ENCODE data around the gene MAP2K7. TPM values are rescaled to one million over a fixed set of nuclear protein-coding genes. Genes with fewer than 3 reads are reported as not detected.

Gene MAP2K7
- total and polyA plus RNA-seq, 2 donors: 9.8 to 31.0 TPM

DNA sequence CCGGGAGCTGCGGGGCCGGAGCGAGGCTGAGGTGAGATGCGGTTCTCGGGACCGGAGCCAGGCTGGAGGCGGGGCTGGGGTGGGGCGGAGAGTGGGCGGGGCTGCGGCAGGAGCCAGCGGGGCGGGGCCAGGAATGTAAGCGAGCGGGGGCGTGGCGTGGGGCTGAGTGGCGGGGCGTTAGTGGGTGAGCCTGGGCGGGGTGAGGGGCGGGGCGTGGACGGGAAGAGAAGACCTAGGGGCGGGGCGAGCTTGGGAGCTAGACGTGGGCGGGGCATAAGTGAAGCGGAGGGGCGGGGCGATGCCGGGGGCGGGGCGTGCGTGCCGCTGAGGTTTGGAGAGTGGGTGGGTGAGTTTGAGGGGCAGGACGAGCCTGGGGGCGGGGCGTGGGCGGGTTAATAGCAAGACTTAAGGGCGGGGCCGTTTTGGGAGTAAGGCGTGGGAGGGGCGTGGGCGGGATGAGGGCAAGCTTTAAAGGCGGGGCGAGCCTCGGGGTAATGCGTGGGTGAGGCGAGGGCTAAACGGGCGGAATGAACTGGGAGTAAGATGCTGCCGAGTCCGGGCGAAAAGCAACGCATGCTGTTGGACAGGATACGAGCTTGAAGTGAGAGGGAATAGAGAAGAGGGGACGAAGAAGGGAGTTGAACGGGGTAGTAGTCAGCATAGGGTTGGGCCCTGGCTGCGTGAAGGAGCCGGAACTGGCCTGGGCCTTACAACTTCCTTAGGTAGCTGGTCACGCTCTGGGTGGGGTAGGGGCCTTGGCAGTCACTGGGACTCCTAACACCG is 17.0 kb downstream of the MAP2K7 start:
- Histone ChIP-seq H3K4me3 (ENCODE audit: low read depth, low read length) (peak overlapping the region; percentile 60), H3K4me1 (ENCODE audit: insufficient read depth) (no peaks in the 10 kb centered on the region), H3K36me3 (ENCODE audit: insufficient read depth) (no peaks in the 10 kb centered on the region), H3K27ac (ENCODE audit: low read depth) (peak overlapping the region; percentile 81)
- WGBS: under 1% methylated on average over 62 of the region's 62 CpGs
- peak; percentile 94 for DNase-seq (ENCODE audit: extremely low spot score)

DNA sequence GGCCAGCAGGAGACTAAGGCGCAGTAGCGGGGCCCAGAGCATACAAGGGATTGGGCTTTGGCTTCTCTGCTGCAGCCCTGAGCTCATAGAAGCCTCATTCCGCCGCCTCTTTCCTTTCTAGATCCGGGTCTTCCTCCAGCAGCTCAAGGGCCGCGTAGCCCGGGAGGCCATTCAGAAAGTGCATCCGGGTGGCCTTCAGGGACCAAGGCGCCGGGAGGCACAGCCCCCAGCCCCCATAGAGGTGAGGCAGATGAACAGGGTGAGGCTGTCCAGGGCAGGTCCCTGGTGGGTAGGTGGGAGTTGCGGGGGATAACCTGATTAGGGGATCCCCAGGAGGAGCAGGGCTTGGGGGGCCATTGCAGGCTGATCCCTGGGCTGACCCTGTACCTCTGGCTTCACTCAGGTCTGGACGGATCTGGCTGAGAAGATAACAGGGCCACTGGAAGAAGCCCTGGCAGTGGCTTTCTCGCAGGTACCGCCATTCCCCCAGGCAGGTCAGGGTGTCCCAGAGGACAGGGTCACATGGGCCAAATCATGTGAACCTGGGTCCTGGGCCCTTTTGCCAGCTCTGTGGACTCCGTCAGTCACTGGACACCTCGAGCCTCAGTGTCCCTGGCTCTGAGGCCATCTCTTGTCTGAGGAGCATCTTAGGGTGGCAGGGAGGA is 17.8 kb downstream of the MAP2K7 start:
- DNase-seq (ENCODE audit: extremely low spot score): no peak
- no peaks in the 10 kb centered on the region for H3K36me3 ChIP-seq (ENCODE audit: insufficient read depth)
- H3K27ac ChIP-seq (ENCODE audit: low read depth): peak overlapping the region; percentile 55
- H3K4me3 ChIP-seq (ENCODE audit: low read depth, low read length): peak overlapping the region; percentile 29
- 40% methylated on average over 17 of the region's 17 CpGs for WGBS
- H3K4me1 ChIP-seq (ENCODE audit: insufficient read depth): no peaks in the 10 kb centered on the region

DNA sequence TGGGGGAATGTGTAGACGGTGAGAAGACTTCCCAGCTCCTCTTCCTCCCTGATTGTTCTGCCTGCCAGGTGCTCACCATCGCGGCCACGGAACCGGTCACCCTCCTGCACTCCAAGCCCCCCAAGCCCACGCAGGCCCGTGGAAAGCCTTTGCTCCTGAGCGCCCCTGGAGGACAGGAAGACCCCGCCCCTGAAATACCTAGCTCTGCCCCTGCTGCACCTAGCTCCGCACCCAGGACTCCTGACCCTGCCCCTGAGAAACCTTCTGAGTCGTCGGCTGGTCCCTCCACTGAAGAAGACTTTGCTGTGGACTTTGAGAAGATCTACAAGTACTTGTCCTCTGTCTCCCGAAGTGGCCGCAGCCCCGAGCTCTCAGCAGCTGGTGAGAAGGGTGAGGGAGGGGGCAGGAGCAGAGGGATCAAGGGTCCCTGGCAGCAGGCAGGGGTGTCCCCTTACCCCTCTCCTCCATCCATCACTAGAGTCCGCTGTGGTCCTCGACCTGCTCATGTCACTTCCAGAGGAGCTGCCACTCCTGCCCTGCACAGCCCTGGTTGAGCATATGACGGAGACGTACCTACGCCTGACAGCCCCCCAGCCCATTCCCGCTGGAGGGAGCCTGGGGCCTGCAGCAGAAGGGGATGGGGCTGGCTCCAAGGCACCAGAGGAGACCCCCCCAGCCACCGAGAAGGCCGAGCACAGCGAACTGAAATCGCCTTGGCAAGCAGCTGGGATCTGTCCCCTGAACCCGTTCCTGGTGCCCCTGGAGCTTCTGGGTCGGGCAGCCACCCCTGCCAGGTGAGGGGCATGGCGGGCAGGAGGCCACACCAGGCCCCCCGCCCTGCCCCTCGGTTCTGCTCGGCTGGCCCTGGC is 18.5 kb downstream of the MAP2K7 start:
- Histone ChIP-seq H3K36me3 (ENCODE audit: insufficient read depth) (no peaks in the 10 kb centered on the region), H3K27ac (ENCODE audit: low read depth) (no peak overlapping the region), H3K4me3 (ENCODE audit: low read depth, low read length) (no peak overlapping the region), H3K4me1 (ENCODE audit: insufficient read depth) (no peaks in the 10 kb centered on the region)
- DNase-seq (ENCODE audit: extremely low spot score): no peak
- WGBS: 88% methylated on average over 31 of the region's 31 CpGs

DNA sequence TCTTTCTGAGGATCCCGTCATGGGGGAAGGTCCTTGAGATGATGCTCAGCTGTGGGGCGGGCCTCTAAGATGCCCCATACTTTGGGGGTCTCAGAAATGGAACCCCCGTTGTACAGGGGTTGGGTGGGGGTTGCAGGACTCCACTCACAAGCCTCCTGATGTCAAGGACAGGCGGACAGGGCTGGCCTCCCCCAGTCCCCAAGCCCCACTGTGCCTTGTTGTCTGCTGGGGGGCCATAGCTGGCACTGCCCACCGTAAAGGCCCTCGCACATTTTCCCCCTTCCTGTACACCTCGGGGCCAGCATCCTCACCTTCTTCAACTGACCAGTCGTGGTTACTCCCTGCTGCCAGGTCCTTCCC is 19.1 kb downstream of the MAP2K7 start:
- no peak for DNase-seq (ENCODE audit: extremely low spot score)
- no peaks in the 10 kb centered on the region for H3K4me1 ChIP-seq (ENCODE audit: insufficient read depth)
- WGBS: 86% methylated on average over 8 of the region's 8 CpGs
- H3K4me3 ChIP-seq (ENCODE audit: low read depth, low read length): no peak overlapping the region
- H3K27ac ChIP-seq (ENCODE audit: low read depth): no peak overlapping the region
- no peaks in the 10 kb centered on the region for H3K36me3 ChIP-seq (ENCODE audit: insufficient read depth)

DNA sequence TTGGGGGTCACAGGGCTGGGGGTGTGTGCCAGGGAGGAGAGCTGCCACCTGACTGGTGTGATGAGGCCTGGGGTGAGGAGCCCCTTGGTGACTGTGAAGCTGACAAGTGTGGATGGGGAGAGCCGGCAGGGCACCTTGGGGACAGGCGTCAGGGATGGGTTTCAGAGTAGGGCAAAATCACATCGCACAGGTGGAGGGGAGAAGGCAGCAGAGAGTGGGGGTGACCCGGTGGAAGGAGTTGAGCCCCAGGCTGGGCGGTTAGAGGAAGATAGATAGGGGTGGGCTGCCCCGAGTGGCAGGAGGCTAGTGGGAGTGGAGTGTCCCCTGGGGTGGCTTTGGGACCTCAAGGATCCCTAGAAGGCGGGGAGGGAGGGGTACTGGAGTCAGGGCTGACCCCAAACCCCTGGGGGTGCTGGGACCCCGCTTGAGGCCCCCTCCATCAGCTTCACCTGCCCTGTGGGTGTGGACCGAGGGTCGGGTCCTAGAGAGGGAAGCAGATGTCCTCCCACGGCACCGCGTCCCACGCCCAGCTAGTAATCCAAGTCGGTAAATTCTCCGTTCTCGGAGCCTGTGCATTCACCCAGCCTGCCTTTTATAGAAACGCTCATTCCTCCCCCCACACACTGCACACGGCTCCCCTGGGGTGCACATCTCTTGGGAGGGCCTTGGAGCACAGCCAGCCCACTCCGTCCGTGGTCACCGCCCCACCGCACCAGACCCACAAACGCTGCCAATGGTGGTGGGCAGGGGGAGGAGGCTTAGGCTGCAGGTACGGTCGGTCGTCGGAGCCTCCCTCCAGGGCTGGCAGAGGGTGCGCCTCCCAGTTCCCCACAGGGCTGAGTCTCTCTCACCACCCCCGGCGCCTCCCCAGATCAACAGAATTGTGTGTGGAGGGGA is 19.9 kb downstream of the MAP2K7 start:
- DNase-seq (ENCODE audit: extremely low spot score): no peak
- no peaks in the 10 kb centered on the region for H3K36me3 ChIP-seq (ENCODE audit: insufficient read depth)
- no peak overlapping the region for H3K27ac ChIP-seq (ENCODE audit: low read depth)
- no peak overlapping the region for H3K4me3 ChIP-seq (ENCODE audit: low read depth, low read length)
- 61% methylated on average over 31 of the region's 31 CpGs for WGBS
- no peaks in the 10 kb centered on the region for H3K4me1 ChIP-seq (ENCODE audit: insufficient read depth)

DNA sequence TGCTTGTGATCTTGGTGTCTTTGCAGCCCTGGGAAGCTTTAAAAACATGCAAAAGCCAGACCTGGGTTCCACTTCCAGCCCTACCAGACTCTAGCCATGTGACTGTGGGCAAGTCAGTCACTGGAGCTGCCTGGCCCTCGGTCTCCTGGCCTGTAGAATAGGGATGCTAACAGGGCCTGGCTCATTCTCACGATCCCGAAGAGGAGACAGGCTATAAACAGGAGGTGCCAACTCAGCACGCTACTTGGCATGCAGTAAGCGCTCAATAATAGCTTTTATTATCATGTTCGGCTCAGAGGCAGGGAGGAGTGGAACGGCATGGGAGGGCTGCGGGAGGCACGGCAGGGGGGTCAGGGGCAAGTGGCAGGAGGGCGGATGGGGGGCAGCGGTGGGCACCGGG is 20.6 kb downstream of the MAP2K7 start:
- DNase-seq (ENCODE audit: extremely low spot score): no peak
- 68% methylated on average over 12 of the region's 12 CpGs for WGBS
- Histone ChIP-seq H3K36me3 (ENCODE audit: insufficient read depth) (no peaks in the 10 kb centered on the region), H3K4me3 (ENCODE audit: low read depth, low read length) (no peak overlapping the region), H3K27ac (ENCODE audit: low read depth) (no peak overlapping the region), H3K4me1 (ENCODE audit: insufficient read depth) (no peaks in the 10 kb centered on the region)

DNA sequence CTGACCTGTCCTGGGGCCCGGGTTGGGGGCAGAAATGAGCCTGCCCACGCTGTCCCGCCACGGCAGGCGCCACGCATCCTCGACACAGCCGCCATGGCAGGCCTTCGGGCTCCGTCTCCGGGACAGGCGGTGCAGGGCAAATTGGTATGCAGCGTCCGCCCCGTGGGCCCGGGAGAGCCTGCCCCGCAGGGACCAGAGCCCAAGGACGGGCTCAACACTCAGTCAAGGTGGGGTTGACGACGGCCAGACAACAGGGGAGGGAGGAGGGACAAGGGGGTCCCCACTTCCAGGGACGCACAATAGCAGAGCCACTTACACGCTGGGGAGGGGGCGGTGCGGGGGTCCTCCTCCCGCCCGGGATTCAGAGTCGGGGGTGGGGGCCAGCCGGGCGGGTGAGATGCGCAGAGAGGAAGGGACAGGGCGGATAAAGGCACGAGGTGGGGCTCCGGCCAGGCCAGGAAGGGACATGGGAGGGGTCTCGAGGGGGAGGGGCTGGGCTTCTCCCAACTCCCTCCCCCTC is 21.0 kb downstream of the MAP2K7 start:
- no peak for DNase-seq (ENCODE audit: extremely low spot score)

DNA sequence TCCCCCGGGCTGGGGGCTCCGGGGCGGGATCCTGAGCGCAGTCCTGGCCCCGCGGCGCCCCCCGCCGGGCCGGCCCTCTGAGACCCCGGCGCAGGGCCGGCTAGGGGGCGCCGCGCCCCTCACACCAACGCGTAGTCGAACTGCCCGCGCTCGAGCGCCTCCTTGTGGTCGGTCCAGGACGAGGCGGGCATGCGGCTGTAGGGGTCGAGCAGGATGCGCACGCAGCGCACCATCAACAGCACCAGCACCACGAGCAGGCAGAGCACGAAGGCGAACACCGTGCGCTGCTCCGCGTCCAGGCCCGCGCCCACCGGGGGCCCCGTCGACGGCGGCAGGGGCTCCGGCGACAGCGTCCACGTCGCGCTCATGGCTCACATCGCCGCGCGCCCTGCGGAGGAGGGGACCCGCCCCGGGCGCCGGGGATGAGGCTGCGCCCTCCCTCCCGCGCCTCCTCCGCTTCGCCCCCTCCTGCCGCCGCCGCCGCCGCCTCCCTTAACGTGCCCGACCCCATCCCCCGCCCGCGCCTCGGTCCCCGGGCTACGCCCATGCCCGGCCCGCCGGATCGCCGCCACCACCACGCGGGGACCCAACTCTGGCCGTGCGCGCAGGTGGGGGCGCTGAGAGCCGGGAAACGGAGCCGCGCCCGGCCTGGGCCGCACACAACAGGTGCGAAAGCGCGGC is 21.6 kb downstream of the MAP2K7 start:
- DNase-seq (ENCODE audit: extremely low spot score): no peak
- Histone ChIP-seq H3K27ac (ENCODE audit: low read depth) (no peak overlapping the region), H3K4me3 (ENCODE audit: low read depth, low read length) (peak overlapping the region; percentile 51), H3K4me1 (ENCODE audit: insufficient read depth) (no peaks in the 10 kb centered on the region), H3K36me3 (ENCODE audit: insufficient read depth) (no peaks in the 10 kb centered on the region)
- WGBS: under 1% methylated on average over 97 of the region's 98 CpGs

More for the DNA sequence above, 21.0 kb downstream of the MAP2K7 start:
- Histone ChIP-seq H3K27ac (ENCODE audit: low read depth) (no peak overlapping the region), H3K4me1 (ENCODE audit: insufficient read depth) (no peaks in the 10 kb centered on the region), H3K4me3 (ENCODE audit: low read depth, low read length) (peak overlapping the region; percentile 51), H3K36me3 (ENCODE audit: insufficient read depth) (no peaks in the 10 kb centered on the region)
- WGBS: 39% methylated on average over 34 of the region's 34 CpGs

DNA sequence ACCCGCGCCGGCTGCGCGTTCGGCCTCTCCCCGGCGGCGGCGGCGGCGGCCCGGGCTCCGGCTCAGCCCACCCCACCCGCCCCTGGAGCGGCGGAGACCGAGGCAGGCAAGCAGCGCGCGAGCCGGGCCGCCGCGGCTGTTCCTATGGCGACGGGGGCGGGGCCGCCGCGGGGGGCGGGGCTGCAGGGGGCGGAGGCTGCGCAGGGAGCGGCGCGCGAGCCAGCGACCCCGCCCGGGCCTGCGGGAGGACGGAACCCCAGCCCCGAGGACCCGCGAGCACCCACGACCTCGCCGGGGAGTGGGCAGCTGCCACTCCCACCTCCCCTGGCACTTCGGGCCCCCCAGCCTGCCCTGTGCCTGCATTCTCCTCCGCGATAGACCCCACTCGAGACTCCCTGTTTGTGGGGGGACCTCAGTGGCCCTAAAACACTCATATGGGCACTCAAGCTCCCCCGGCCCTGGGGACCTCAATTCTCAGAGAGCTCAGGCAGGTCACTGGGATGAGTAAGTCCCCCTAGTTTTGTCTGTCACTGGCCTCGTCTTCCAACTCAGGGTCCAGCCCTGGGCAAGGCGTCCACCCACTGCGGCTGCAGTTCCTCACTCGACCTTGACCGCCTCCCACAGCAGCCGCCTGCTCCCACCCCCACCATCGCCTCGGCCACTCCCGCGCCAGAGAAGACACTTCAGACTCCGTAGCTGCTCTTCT is 22.5 kb downstream of the MAP2K7 start, which contains the start of gene CTXN1:
Gene CTXN1 (minus strand): TSS at position 115 of the 706 bp plus-strand sequence. CDS start 597 bp downstream, outside the sequence.
- DNase-seq (ENCODE audit: extremely low spot score): no peak
- no peak within 1 kb of the TSS for H3K27ac ChIP-seq (ENCODE audit: low read depth)
- WGBS: 5% methylated on average over 65 of the region's 65 CpGs
- H3K36me3 ChIP-seq (ENCODE audit: insufficient read depth): peaks cover 5% of the 10 kb centered on the region
- H3K4me1 ChIP-seq (ENCODE audit: insufficient read depth): no peaks in the 10 kb centered on the region
- H3K4me3 ChIP-seq (ENCODE audit: low read depth, low read length): peak within 1 kb of the TSS; percentile 51

DNA sequence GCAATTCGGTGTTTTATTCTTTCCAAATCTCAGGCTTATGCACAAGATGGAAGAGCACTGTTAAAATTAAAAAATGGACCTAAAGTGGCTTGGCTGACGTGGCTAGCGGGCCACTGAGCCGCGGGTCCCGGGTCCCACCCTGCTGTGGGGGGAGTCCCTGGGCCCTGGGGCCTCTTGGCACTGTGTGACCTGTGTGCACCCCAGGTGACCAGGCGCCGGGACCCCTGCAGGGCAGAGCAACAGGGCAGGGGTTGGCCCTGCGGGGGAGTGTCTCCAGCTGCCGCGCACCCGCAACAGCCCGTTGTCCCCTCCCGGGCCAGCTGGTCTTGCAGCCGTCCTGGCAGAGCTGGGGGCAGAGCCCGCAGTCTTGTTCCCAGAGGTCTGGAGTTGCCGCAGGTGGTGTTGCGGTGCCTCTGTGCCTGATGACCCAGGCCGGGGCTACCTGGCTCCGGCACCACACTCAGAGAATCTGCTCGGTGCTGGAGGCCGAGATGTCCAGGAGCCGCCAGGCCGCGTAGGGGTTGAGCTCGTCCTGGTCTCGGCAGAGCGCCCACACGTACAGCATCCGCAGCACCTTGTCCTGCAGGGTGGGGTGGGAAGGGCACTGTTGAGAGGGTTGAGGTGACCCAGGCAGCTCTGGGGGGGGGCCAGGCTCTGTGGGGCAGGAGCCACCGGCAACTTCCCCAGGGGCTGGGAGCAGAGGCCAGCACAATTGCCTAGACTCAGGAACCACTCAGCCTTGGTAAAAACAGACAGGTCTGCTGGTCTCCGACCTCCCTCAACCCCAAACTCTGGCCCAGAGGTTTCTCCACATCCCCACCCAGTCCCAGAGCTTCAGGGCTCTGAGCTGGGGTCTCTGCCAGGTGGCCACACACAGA is 23.3 kb downstream of the MAP2K7 start:
- H3K27ac ChIP-seq (ENCODE audit: low read depth): no peak overlapping the region
- 79% methylated on average over 32 of the region's 32 CpGs for WGBS
- peaks cover 8% of the 10 kb centered on the region for H3K36me3 ChIP-seq (ENCODE audit: insufficient read depth)
- DNase-seq (ENCODE audit: extremely low spot score): no peak
- H3K4me3 ChIP-seq (ENCODE audit: low read depth, low read length): no peak overlapping the region
- H3K4me1 ChIP-seq (ENCODE audit: insufficient read depth): no peaks in the 10 kb centered on the region

DNA sequence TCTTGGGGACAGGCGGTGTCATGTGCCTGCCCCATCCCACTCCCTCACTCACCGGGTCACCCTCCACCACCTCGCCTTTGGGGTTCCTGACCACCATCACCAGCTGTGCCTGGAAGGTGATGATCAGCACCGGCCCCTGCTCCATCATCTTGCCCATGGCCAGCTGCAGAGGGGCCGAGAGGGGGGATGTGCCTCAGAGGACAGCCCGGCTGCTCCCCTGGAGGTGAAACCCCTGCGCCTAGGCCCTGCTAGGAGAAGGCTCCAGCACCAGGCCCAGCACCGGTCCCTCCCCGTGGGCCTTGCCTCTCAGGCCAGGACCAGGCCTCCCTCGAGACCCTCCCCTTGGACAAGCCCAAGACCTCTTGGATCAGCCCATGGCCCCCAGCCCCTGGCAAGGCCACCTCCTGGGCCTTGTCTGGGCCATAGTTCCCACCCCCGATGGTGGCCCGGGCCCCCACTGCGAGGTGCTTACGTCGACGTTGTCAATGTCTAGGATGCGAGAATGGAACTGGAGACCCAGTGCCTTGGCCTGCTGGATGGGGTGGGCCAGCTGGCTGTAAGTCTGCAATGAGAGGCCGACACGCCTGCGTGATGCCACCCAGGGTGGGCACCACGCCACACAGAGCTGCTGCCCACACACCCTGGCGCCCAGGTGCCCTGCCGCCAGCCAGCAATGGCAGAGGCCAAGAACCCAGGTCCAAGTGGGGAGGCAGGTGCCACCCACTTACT is 24.1 kb downstream of the MAP2K7 start:
- H3K36me3 ChIP-seq (ENCODE audit: insufficient read depth): peaks cover 12% of the 10 kb centered on the region
- WGBS: 83% methylated on average over 23 of the region's 23 CpGs
- H3K4me3 ChIP-seq (ENCODE audit: low read depth, low read length): no peak overlapping the region
- DNase-seq (ENCODE audit: extremely low spot score): no peak
- no peaks in the 10 kb centered on the region for H3K4me1 ChIP-seq (ENCODE audit: insufficient read depth)
- H3K27ac ChIP-seq (ENCODE audit: low read depth): no peak overlapping the region

All from urinary bladder (tissue), 4 donors.